Spinal cord (tissue), 10 donors: ENCODE measurements around the gene ZNF324B. TPM values are rescaled to one million over a fixed set of nuclear protein-coding genes. Genes with fewer than 3 reads are reported as not detected.
"Not testable (repeated sequence)": the region's sequence is repeated elsewhere in the genome, so short reads cannot be mapped to it uniquely, and the experiment has no call there.

Experiments used
- DNase-seq, 6 donors: peaks; one replicate each; pipeline versions ENCODE4 v3.0.0 to v3.0.0-alpha.2; 2013 to 2015; ENCODE audit warnings: low spot score in 6 of 6, low read depth in 4 of 6
- H3K27ac ChIP-seq: one replicate; pipeline ENCODE4 v1.5.1; 2013; ENCODE audit warnings: low read depth, low read length, control low read depth
- H3K27me3 ChIP-seq: one replicate; pipeline ENCODE4 v1.6.1; 2013; ENCODE audit warnings: low read length; ENCODE audit not compliant: control insufficient read depth, insufficient read depth
- H3K36me3 ChIP-seq: one replicate; pipeline ENCODE4 v1.6.1; 2013; ENCODE audit warnings: low read length; ENCODE audit not compliant: control insufficient read depth, insufficient read depth
- H3K4me1 ChIP-seq: one replicate; pipeline ENCODE4 v1.6.1; 2013; ENCODE audit warnings: low read length; ENCODE audit not compliant: control insufficient read depth, insufficient read depth
- H3K4me3 ChIP-seq: one replicate; pipeline ENCODE4 v1.5.1; 2013; ENCODE audit warnings: low read depth, low read length, control low read depth
- H3K9me3 ChIP-seq: one replicate; pipeline ENCODE4 v1.6.1; 2013; ENCODE audit warnings: low read length; ENCODE audit not compliant: control insufficient read depth, insufficient read depth
- WGBS: methylation state at CpG from one replicate; pipeline ENCODE4 v1.1.5; 2013; ENCODE audit warnings: missing lambda C conversion rate; ENCODE audit not compliant: insufficient coverage; 5-methylcytosine and 5-hydroxymethylcytosine counted together
- polyA plus RNA-seq, 2 donors: library from polyadenylated mRNA; unstranded; fragments of 120-200 nt; gene quantifications; one replicate each; pipeline ENCODE4 v1.2.1, GENCODE V29; 2013; ENCODE audit not compliant: insufficient read length in 2 of 2
- total RNA-seq, 2 donors: library from RNA; depleted of rRNA in 1 of 2; stranded (reverse); fragments of 120-200 nt in 1 of 2; fragments of >200 nt in 1 of 2; gene quantifications; one replicate each; pipeline versions ENCODE4 v1.2.3 to v1.2.4, GENCODE V29; 2013 to 2014
- donor health status: healthy.

ZNF324B gene
- total and polyA plus RNA-seq, 4 donors, result 7.3 to 10.1 (median 9.0) TPM

- H3K27me3 ChIP-seq, DNase-seq, H3K9me3 ChIP-seq, H3K4me3 ChIP-seq, H3K27ac ChIP-seq: not testable (repeated sequence)
- 96% methylated on average over 13 of the region's 53 CpGs for WGBS
- Histone ChIP-seq H3K4me1 (peaks cover 31% of the 10 kb centered on the region), H3K36me3 (peaks cover 56% of the 10 kb centered on the region)
These were observed 19.6 kb downstream of the ZNF324B start for GRCh38 chr19:58470837-58471543.

- Histone ChIP-seq H3K9me3 (no peaks in the 10 kb centered on the region), H3K27me3 (no peaks in the 10 kb centered on the region), H3K36me3 (peaks cover 56% of the 10 kb centered on the region), H3K4me1 (peaks cover 34% of the 10 kb centered on the region), H3K27ac (no peak overlapping the region), H3K4me3 (no peak overlapping the region)
- no peak for DNase-seq
- 93% methylated on average over 39 of the region's 39 CpGs for WGBS
These were observed 20.3 kb downstream of the ZNF324B start for GRCh38 chr19:58471736-58472135.

- no peak overlapping the region for H3K27ac ChIP-seq
- H3K36me3 ChIP-seq, result peaks cover 73% of the 10 kb centered on the region
- no peak overlapping the region for H3K4me3 ChIP-seq
- no peak for DNase-seq
- H3K9me3 ChIP-seq, result no peaks in the 10 kb centered on the region
- peaks cover 33% of the 10 kb centered on the region for H3K4me1 ChIP-seq
- no peaks in the 10 kb centered on the region for H3K27me3 ChIP-seq
These were observed 22.4 kb downstream of the ZNF324B start for GRCh38 chr19:58473775-58474174.

GRCh38 chr19:58474291-58474996, 23.0 kb downstream of the ZNF324B start:
- 88% methylated on average over 10 of the region's 12 CpGs for WGBS
- Histone ChIP-seq H3K27me3 (no peaks in the 10 kb centered on the region), H3K4me1 (peaks cover 33% of the 10 kb centered on the region), H3K9me3 (no peaks in the 10 kb centered on the region), H3K27ac (no peak overlapping the region), H3K36me3 (peaks cover 74% of the 10 kb centered on the region), H3K4me3 (no peak overlapping the region)
- DNase-seq, result no peak

- H3K36me3 ChIP-seq, result peaks cover 74% of the 10 kb centered on the region
- DNase-seq, result no peak
- H3K9me3 ChIP-seq, result no peaks in the 10 kb centered on the region
- H3K4me1 ChIP-seq, result peaks cover 33% of the 10 kb centered on the region
- H3K4me3 ChIP-seq, result peak overlapping the region; percentile 75
- no peaks in the 10 kb centered on the region for H3K27me3 ChIP-seq
- 10% methylated on average over 23 of the region's 27 CpGs for WGBS
- H3K27ac ChIP-seq, result peak overlapping the region; percentile 92
These were observed 23.7 kb downstream of the ZNF324B start for GRCh38 chr19:58474997-58475713.

- Histone ChIP-seq H3K4me1 (peaks cover 33% of the 10 kb centered on the region), H3K4me3 (peak within 1 kb of the TSS; percentile 75), H3K9me3 (no peaks in the 10 kb centered on the region), H3K27me3 (no peaks in the 10 kb centered on the region), H3K36me3 (peaks cover 74% of the 10 kb centered on the region), H3K27ac (peak within 1 kb of the TSS; percentile 92)
- WGBS, result under 1% methylated on average over 64 of the region's 64 CpGs
- DNase-seq, result peak; percentile 91 to 99 (median 96)
These were observed 24.5 kb downstream of the ZNF324B start, which contains the start of gene ZNF446 for GRCh38 chr19:58475714-58476497. ZNF446 (plus strand) TSS chr19:58476352; CDS start chr19:58477219, 867 bp downstream.

- peak in 1 of 6 donors; percentile 42 for DNase-seq
- peaks cover 74% of the 10 kb centered on the region for H3K36me3 ChIP-seq
- 2% methylated on average over 27 of the region's 27 CpGs for WGBS
These were observed 25.1 kb downstream of the ZNF324B start for GRCh38 chr19:58476498-58477015.

GRCh38 chr19:58477130-58477529, 25.7 kb downstream of the ZNF324B start:
- peak overlapping the region; percentile 92 for H3K27ac ChIP-seq
- DNase-seq, result no peak
- no peaks in the 10 kb centered on the region for H3K9me3 ChIP-seq
- peaks cover 33% of the 10 kb centered on the region for H3K4me1 ChIP-seq
- H3K4me3 ChIP-seq, result no peak overlapping the region
- H3K27me3 ChIP-seq, result no peaks in the 10 kb centered on the region
- peaks cover 74% of the 10 kb centered on the region for H3K36me3 ChIP-seq
- 93% methylated on average over 15 of the region's 15 CpGs for WGBS

More at GRCh38 chr19:58476498-58477015, 25.1 kb downstream of the ZNF324B start:
- Histone ChIP-seq H3K9me3 (no peaks in the 10 kb centered on the region), H3K27me3 (no peaks in the 10 kb centered on the region), H3K4me3 (peak overlapping the region; percentile 75), H3K4me1 (peaks cover 33% of the 10 kb centered on the region), H3K27ac (peak overlapping the region; percentile 92)

- peaks cover 73% of the 10 kb centered on the region for H3K36me3 ChIP-seq
- 100% methylated on average over 1 of the region's 1 CpG for WGBS
These were observed 26.4 kb downstream of the ZNF324B start for GRCh38 chr19:58477871-58478270.

More at GRCh38 chr19:58477871-58478270, 26.4 kb downstream of the ZNF324B start:
- Histone ChIP-seq H3K4me3 (no peak overlapping the region), H3K9me3 (no peaks in the 10 kb centered on the region), H3K27ac (no peak overlapping the region), H3K4me1 (peaks cover 33% of the 10 kb centered on the region), H3K27me3 (no peaks in the 10 kb centered on the region)
- DNase-seq, result no peak
